Endodermal cell (in vitro differentiated cells): ENCODE measurements around the gene SCN8A. TPM values are rescaled to one million over a fixed set of nuclear protein-coding genes. Genes with fewer than 3 reads are reported as not detected.

Experiments used
- DNase-seq: peaks from one replicate; pipeline ENCODE4 v3.0.0-alpha.2; 2017
- H3K27ac ChIP-seq: 2 replicates; pipeline ENCODE4 v1.5.1; 2013; ENCODE audit warnings: mild to moderate bottlenecking, low read depth, low read length, moderate library complexity
- H3K27me3 ChIP-seq: 2 replicates; pipeline ENCODE4 v1.6.1; 2013; ENCODE audit warnings: mild to moderate bottlenecking, low read length, moderate library complexity; ENCODE audit not compliant: insufficient read depth, control insufficient read depth, poor library complexity, severe bottlenecking
- H3K36me3 ChIP-seq: 2 replicates; pipeline ENCODE4 v1.7.0; 2013; ENCODE audit warnings: mild to moderate bottlenecking, low read length, moderate library complexity; ENCODE audit not compliant: control insufficient read depth, insufficient read depth
- H3K4me1 ChIP-seq: one replicate; pipeline ENCODE4 v1.7.0; 2013; ENCODE audit warnings: low read length; ENCODE audit not compliant: control insufficient read depth, insufficient read depth
- H3K4me3 ChIP-seq: 2 replicates; pipeline ENCODE4 v1.5.1; 2013; ENCODE audit warnings: mild to moderate bottlenecking, low read length, moderate library complexity
- H3K9ac ChIP-seq: 2 replicates; pipeline ENCODE4 v1.6.1; 2013; ENCODE audit warnings: mild to moderate bottlenecking, low read length, moderate library complexity; ENCODE audit not compliant: poor library complexity, severe bottlenecking; ENCODE audit errors: extremely low read depth
- H3K9me3 ChIP-seq: 2 replicates; pipeline ENCODE4 v1.6.1; 2013; ENCODE audit warnings: mild to moderate bottlenecking, low read length, moderate library complexity; ENCODE audit not compliant: control insufficient read depth
- H3K27ac Mint-ChIP-seq: 2 replicates; pipeline ENCODE4 v1.8.0; 2020; ENCODE audit warnings: mixed read lengths
- H3K27me3 Mint-ChIP-seq: 2 replicates; pipeline ENCODE4 v1.8.0; 2021; ENCODE audit warnings: mild to moderate bottlenecking, mixed read lengths; ENCODE audit not compliant: insufficient read depth
- H3K36me3 Mint-ChIP-seq: 2 replicates; pipeline ENCODE4 v1.8.0; 2020; ENCODE audit warnings: low read depth, mixed read lengths
- H3K4me1 Mint-ChIP-seq: 2 replicates; pipeline ENCODE4 v1.8.0; 2020; ENCODE audit warnings: mixed read lengths
- H3K4me3 Mint-ChIP-seq: 2 replicates; pipeline ENCODE4 v1.8.0; 2020; ENCODE audit warnings: mild to moderate bottlenecking, moderate library complexity, mixed read lengths
- H3K9me3 Mint-ChIP-seq: 2 replicates; pipeline ENCODE4 v1.8.0; 2020; ENCODE audit warnings: mild to moderate bottlenecking, mixed read lengths
- CTCF ChIP-seq: fragments of 200-600 bp; sonication (generic); conservative IDR thresholded peaks from 2 replicates; pipeline ENCODE4 v1.5.0; 2021; ENCODE audit warnings: antibody characterized with exemption, mild to moderate bottlenecking
- whole genome bisulfite sequencing, 2 experiments: methylation state at CpG; one replicate each; pipeline versions ENCODE4 v1.1.5 to v1.1.7; 2013; ENCODE audit warnings: missing lambda C conversion rate in 2 of 2, mixed read lengths in 1 of 2; ENCODE audit not compliant: insufficient coverage in 1 of 2, insufficient read length in 1 of 2; 5-methylcytosine and 5-hydroxymethylcytosine counted together
- total RNA-seq, 2 donors: library from RNA; stranded (reverse); fragmentation: NEBNext Ultra II Directional in 1 of 2; extraction: Animal tissue kit (Norgen Biotek cat#: 25700) in 1 of 2; gene quantifications; 2 replicates in 1 of 2; 3 replicates in 1 of 2; pipeline ENCODE4 v1.2.1, GENCODE V29; 2021

Gene SCN8A
- total RNA-seq, 2 donors from 2014 or later: 9.5 to 9.7 TPM

DNA sequence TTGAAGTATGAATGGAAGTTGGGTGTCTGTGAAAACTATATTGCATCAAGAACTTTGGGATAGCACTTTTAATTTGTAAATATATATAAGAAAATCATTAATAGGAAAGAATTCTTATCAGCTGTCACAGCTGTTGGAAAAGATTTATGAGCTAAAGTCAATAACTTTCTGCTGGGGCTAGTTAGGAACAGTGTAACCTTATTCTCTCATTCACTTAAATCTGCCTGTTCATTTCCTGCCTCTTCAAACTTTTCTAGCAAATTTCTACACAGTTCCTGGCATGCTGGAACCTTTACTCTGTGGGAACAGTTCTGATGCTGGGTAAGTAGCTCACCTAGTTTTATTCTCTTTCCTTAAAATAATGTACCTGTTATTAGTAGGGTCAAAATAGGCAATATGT is 109.9 kb downstream of the SCN8A start:
- no peaks in the 10 kb centered on the region for H3K9me3 ChIP-seq
- H3K9ac ChIP-seq: no peak overlapping the region
- Mint-ChIP-seq H3K27ac (no peak overlapping the region), H3K27me3 (no peaks in the 10 kb centered on the region), H3K36me3 (peaks cover 17% of the 10 kb centered on the region), H3K4me1 (no peaks in the 10 kb centered on the region), H3K9me3 (no peaks in the 10 kb centered on the region), H3K4me3 (no peak overlapping the region)
- no peaks in the 10 kb centered on the region for H3K4me1 ChIP-seq
- no peak overlapping the region for H3K4me3 ChIP-seq
- H3K27ac ChIP-seq: no peak overlapping the region
- no peaks in the 10 kb centered on the region for H3K27me3 ChIP-seq
- H3K36me3 ChIP-seq: peaks cover 5% of the 10 kb centered on the region
- no peak for TF ChIP-seq CTCF
- DNase-seq: no peak

DNA sequence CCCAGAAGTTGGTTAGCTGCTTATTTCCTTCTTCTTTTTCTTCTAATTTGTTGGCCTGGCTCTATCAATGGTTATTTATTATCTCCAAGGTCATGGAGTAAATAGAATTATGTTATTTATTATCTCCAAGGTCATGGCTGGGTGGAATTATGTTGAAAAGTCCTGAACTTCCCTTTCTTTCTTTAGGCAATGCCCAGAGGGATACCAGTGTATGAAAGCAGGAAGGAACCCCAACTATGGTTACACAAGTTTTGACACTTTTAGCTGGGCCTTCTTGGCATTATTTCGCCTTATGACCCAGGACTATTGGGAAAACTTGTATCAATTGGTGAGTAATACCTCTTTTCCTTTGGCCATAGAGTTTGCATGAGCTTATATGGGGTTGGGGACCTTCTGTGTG is 111.6 kb downstream of the SCN8A start:
- Mint-ChIP-seq H3K9me3 (no peaks in the 10 kb centered on the region), H3K27me3 (no peaks in the 10 kb centered on the region), H3K36me3 (peaks cover 17% of the 10 kb centered on the region), H3K4me1 (peaks cover 3% of the 10 kb centered on the region), H3K4me3 (no peak overlapping the region), H3K27ac (no peak overlapping the region)
- WGBS, 2 experiments: 83 to 91% methylated on average over 1 of the region's 1 CpG
- H3K27ac ChIP-seq: no peak overlapping the region
- peaks cover 13% of the 10 kb centered on the region for H3K36me3 ChIP-seq
- no peak overlapping the region for H3K9ac ChIP-seq
- DNase-seq: no peak
- H3K4me1 ChIP-seq: no peaks in the 10 kb centered on the region
- no peak overlapping the region for H3K4me3 ChIP-seq
- no peak for TF ChIP-seq CTCF
- no peaks in the 10 kb centered on the region for H3K27me3 ChIP-seq
- H3K9me3 ChIP-seq: no peaks in the 10 kb centered on the region

DNA sequence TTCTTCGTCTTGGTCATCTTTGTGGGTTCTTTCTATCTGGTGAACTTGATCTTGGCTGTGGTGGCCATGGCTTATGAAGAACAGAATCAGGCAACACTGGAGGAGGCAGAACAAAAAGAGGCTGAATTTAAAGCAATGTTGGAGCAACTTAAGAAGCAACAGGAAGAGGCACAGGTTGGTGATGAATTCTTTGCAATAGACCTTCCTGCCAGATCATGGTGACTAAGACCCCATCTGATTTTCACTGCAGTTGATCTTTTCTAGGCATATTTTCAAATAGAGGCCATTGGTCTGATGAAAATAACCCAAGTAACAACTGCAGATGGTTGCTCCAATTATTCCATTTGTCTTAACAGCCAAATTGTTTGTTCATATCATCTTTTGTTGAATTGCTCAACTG is 114.4 kb downstream of the SCN8A start:
- H3K27ac Mint-ChIP-seq: no peak overlapping the region
- no peak overlapping the region for H3K9ac ChIP-seq
- H3K27ac ChIP-seq: no peak overlapping the region
- H3K9me3 Mint-ChIP-seq: no peaks in the 10 kb centered on the region
- H3K27me3 Mint-ChIP-seq: no peaks in the 10 kb centered on the region
- no peaks in the 10 kb centered on the region for H3K9me3 ChIP-seq
- H3K27me3 ChIP-seq: no peaks in the 10 kb centered on the region
- H3K36me3 ChIP-seq: peaks cover 13% of the 10 kb centered on the region
- TF ChIP-seq CTCF: no peak
- no peak overlapping the region for H3K4me3 ChIP-seq
- no peak overlapping the region for H3K4me3 Mint-ChIP-seq
- H3K4me1 ChIP-seq: no peaks in the 10 kb centered on the region
- H3K4me1 Mint-ChIP-seq: peaks cover 3% of the 10 kb centered on the region
- peaks cover 17% of the 10 kb centered on the region for H3K36me3 Mint-ChIP-seq
- DNase-seq: no peak
- 80 to 95% methylated on average over 1 of the region's 1 CpG for WGBS, 2 experiments
